Spleen (tissue), 7 donors: Measurements from ENCODE around the gene LCP2.

Experiments used
- POLR2AphosphoS5 ChIP-seq, 3 donors: sonication (generic); formaldehyde crosslinking; IDR thresholded peaks; one replicate each; pipeline ENCODE4 v1.5.1; 2017; ENCODE audit warnings: antibody characterized with exemption in 3 of 3
- TF ChIP-seq, protein P1 (sequence below), 11 experiments: fragments of 200-600 bp in 7 of 11; fragments of 450-650 bp in 4 of 11; sonication (generic) in 4 of 11; IDR thresholded peaks in 8 of 11; conservative IDR thresholded peaks in 3 of 11; 1 replicate in 7 of 11; 2 replicates in 4 of 11; pipeline versions ENCODE4 v1.4.0 to v1.8.0; 2016 to 2021; ENCODE audit warnings: antibody characterized with exemption in 11 of 11, inconsistent platforms in 4 of 11, mild to moderate bottlenecking in 1 of 11
- donor health status: DM: no; HTN: no; CAD: no; lungs with moderate emphysema.
- donor health status: DM: no; HTN: no; CAD: no.
- donor health status: DM: no; HTN: no; CAD: no.

DNA sequence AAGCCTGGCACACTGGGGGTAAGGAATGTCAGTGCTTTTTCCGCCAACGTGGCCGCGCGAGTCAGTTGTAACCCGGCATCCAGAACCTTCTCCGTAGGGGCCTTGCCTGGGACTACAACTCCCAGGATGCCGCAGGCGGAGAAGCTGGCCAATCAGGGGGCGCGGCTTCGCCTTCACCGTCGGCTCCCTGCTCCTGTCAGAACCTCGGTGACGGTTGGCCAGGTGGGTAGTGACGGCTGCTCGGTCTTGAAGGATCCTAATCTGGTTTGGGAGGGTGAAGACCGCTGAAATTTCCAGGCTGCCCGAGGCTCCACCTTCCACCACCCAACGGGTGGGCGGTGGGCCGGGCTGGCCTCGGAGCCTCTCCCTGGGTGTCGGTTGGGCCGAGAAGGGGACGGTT, 64.8 kb downstream of the LCP2 start, which contains the start of gene C5orf58:
- TF ChIP-seq POLR2AphosphoS5 (IDR thresholded peaks at IDR 0.05), result peak in 1 of 3 donors; percentile 43
- TF ChIP-seq, protein P1, sequence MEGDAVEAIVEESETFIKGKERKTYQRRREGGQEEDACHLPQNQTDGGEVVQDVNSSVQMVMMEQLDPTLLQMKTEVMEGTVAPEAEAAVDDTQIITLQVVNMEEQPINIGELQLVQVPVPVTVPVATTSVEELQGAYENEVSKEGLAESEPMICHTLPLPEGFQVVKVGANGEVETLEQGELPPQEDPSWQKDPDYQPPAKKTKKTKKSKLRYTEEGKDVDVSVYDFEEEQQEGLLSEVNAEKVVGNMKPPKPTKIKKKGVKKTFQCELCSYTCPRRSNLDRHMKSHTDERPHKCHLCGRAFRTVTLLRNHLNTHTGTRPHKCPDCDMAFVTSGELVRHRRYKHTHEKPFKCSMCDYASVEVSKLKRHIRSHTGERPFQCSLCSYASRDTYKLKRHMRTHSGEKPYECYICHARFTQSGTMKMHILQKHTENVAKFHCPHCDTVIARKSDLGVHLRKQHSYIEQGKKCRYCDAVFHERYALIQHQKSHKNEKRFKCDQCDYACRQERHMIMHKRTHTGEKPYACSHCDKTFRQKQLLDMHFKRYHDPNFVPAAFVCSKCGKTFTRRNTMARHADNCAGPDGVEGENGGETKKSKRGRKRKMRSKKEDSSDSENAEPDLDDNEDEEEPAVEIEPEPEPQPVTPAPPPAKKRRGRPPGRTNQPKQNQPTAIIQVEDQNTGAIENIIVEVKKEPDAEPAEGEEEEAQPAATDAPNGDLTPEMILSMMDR (IDR thresholded peaks at IDR 0.05 in 8 of 11, conservative IDR thresholded peaks at IDR 0.05 in 3 of 11), result no peak
